Mononuclear cell (primary cell): ENCODE data around the gene NCAM2. TPM values are rescaled to one million over a fixed set of nuclear protein-coding genes. Genes with fewer than 3 reads are reported as not detected.

Source experiments
- H3K27me3 ChIP-seq: 2 replicates; pipeline ENCODE4 v1.6.0; 2011; ENCODE audit warnings: low read length, control low read depth; ENCODE audit not compliant: insufficient read depth
- H3K4me1 ChIP-seq: 2 replicates; pipeline ENCODE4 v1.5.1; 2011; ENCODE audit warnings: mild to moderate bottlenecking, low read length, control low read depth; ENCODE audit not compliant: insufficient read depth
- H3K4me3 ChIP-seq: 2 replicates; pipeline ENCODE4 v1.5.1; 2011; ENCODE audit warnings: mild to moderate bottlenecking, low read length, moderate library complexity
- H3K9me3 ChIP-seq: 2 replicates; pipeline ENCODE4 v1.5.1; 2011; ENCODE audit warnings: low read depth, mild to moderate bottlenecking, control low read depth, low read length
- total RNA-seq: library from RNA; depleted of rRNA; stranded (reverse); fragments of >200 nt; gene quantifications from one replicate; pipeline ENCODE4 v1.2.3, GENCODE V29; 2012

NCAM2 gene
- total RNA-seq, 1 donor: 0.10 TPM

- H3K9me3 ChIP-seq: no peaks in the 10 kb centered on the region
- H3K4me3 ChIP-seq: no peak overlapping the region
- no peaks in the 10 kb centered on the region for H3K27me3 ChIP-seq
- H3K4me1 ChIP-seq: no peaks in the 10 kb centered on the region
These were observed 234.8 kb downstream of the NCAM2 start for GRCh38 chr21:21233051-21233450.

- no peak overlapping the region for H3K4me3 ChIP-seq
- no peaks in the 10 kb centered on the region for H3K27me3 ChIP-seq
- H3K9me3 ChIP-seq: no peaks in the 10 kb centered on the region
- H3K4me1 ChIP-seq: no peaks in the 10 kb centered on the region
These were observed 238.8 kb downstream of the NCAM2 start for GRCh38 chr21:21236996-21237395.

DNA sequence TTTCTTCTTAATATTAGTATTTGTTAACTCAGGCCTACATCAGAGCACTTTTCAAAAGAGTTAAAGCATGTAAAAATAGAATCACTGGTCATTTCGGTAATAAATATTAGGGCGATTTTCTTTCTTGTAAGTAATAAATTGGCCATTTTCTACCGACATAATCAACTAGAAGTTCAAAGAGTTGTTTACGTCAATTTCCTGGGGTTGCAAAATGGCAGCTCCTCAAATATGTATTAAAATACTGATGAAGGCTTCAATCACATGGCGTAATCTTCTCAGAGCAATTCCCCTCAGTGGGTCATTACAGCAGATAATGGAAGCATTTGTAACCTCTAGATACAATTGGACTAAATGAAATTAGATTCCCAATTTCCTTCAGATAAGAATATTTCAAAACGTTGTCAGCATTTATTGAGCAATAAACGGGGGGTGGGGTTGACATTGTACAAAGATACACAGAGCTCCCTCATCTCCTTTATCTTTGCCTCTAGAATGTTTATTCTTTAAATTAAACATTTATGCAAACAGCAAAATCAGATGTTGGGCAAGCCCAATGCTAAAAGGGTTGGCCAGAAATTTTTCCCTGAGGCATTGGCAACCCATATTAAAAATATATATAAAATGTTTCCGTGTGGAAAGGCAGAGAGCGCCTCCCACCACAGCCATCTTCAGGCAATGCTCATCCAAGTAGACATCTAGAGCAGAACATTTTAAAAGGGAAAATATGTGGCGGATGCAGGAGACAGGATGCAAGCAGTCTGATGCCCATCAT lies 240.6 kb downstream of the NCAM2 start:
- Histone ChIP-seq H3K4me3 (no peak overlapping the region), H3K27me3 (no peaks in the 10 kb centered on the region), H3K4me1 (no peaks in the 10 kb centered on the region), H3K9me3 (no peaks in the 10 kb centered on the region)

GRCh38 chr21:21241391-21241790 lies 243.2 kb downstream of the NCAM2 start:
- Histone ChIP-seq H3K4me1 (no peaks in the 10 kb centered on the region), H3K27me3 (no peaks in the 10 kb centered on the region), H3K9me3 (peaks cover 5% of the 10 kb centered on the region), H3K4me3 (no peak overlapping the region)

- H3K27me3 ChIP-seq: no peaks in the 10 kb centered on the region
- H3K4me3 ChIP-seq: no peak overlapping the region
- H3K9me3 ChIP-seq: peaks cover 5% of the 10 kb centered on the region
- H3K4me1 ChIP-seq: no peaks in the 10 kb centered on the region
These were observed 247.8 kb downstream of the NCAM2 start for GRCh38 chr21:21246007-21246406.

GRCh38 chr21:21247424-21247823 lies 249.2 kb downstream of the NCAM2 start:
- no peak overlapping the region for H3K4me3 ChIP-seq
- peaks cover 5% of the 10 kb centered on the region for H3K9me3 ChIP-seq

DNA sequence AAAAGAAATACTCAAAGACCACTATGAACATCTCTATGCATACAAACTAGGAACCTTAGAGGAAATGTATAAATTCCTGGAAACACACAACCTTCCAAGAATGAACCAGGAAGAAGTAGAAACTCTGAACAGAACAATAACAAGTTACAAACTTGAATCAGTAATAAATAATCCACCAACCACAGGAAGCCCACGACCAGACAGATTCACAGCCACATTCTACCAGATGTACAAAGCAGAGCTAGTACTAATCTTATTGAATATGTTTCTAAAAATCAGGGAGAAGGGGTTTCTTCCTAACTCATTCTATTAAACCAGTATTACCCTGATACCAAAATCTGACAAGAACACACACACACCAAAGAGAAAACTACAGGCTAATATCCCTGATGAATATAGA lies 263.8 kb downstream of the NCAM2 start:
- no peaks in the 10 kb centered on the region for H3K27me3 ChIP-seq
- no peaks in the 10 kb centered on the region for H3K4me1 ChIP-seq
- H3K9me3 ChIP-seq: no peaks in the 10 kb centered on the region
- H3K4me3 ChIP-seq: no peak overlapping the region

More at GRCh38 chr21:21247424-21247823, 249.2 kb downstream of the NCAM2 start:
- Histone ChIP-seq H3K27me3 (no peaks in the 10 kb centered on the region), H3K4me1 (no peaks in the 10 kb centered on the region)

GRCh38 chr21:21268061-21268471 lies 269.9 kb downstream of the NCAM2 start:
- no peaks in the 10 kb centered on the region for H3K4me1 ChIP-seq

DNA sequence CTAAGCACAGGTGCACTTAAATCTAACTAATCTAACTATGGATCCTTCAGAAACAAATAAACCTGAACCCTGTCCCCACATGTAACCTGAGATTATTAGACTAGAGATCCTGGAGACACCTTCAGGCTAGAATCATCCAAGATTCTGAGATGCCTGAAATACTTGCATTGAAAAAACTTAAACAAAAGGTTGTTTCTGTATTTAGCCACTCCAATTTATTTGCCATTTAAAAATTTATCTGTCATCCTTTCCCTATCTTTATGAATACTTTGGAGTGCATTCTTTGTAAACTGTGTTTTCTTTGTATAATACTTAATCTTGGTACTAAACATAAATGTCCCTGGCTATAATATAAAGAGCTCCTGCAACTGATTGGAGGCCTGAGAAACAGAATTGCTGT lies 270.7 kb downstream of the NCAM2 start:
- H3K4me1 ChIP-seq: no peaks in the 10 kb centered on the region
- H3K9me3 ChIP-seq: no peaks in the 10 kb centered on the region
- H3K4me3 ChIP-seq: no peak overlapping the region
- H3K27me3 ChIP-seq: no peaks in the 10 kb centered on the region

More at GRCh38 chr21:21268061-21268471, 269.9 kb downstream of the NCAM2 start:
- Histone ChIP-seq H3K4me3 (no peak overlapping the region), H3K9me3 (no peaks in the 10 kb centered on the region), H3K27me3 (no peaks in the 10 kb centered on the region)

GRCh38 chr21:21279193-21279901 lies 281.1 kb downstream of the NCAM2 start:
- no peak overlapping the region for H3K4me3 ChIP-seq
- no peaks in the 10 kb centered on the region for H3K9me3 ChIP-seq
- no peaks in the 10 kb centered on the region for H3K4me1 ChIP-seq
- no peaks in the 10 kb centered on the region for H3K27me3 ChIP-seq

DNA sequence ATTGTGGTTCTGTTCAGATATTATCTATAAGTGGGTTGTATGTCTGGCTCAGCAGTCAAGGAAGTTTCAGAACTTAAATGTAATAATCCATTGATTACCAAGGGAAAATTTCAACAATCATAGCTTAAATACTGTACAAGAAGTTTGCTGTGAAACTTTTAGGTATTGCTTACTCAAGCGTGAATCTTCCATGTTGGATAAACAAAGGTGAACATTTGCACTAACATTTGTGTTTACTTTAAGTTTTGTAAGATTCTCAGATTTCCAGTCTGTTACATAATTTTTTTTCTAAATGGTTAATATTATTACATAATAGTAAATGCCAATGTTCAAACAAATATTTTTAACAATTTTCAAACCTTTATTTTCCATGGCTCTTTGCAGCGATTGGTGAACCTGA lies 285.6 kb downstream of the NCAM2 start:
- no peak overlapping the region for H3K4me3 ChIP-seq
- no peaks in the 10 kb centered on the region for H3K4me1 ChIP-seq
- H3K9me3 ChIP-seq: no peaks in the 10 kb centered on the region
- no peaks in the 10 kb centered on the region for H3K27me3 ChIP-seq

- Histone ChIP-seq H3K4me3 (no peak overlapping the region), H3K27me3 (no peaks in the 10 kb centered on the region), H3K4me1 (no peaks in the 10 kb centered on the region), H3K9me3 (no peaks in the 10 kb centered on the region)
These were observed 288.1 kb downstream of the NCAM2 start for GRCh38 chr21:21286170-21286798.

DNA sequence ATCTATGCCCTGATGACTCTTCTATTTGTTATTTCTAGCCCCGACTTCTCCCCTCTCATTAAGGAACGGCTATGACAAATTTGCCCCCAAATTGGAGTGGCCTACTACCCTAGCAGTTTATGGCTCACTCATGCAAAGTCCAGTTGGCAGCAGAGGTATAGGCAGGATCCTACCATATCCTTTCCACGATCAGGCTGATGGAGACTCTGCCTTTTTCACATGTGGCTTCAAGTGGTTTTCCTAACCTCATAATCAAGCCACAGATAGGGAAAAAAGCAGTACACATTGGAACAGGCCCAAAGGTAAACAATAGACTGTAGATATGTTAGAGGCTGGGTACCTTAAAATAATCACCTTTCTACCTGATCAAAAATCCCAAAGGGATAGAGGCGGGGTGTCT lies 292.5 kb downstream of the NCAM2 start:
- Histone ChIP-seq H3K4me3 (no peak overlapping the region), H3K27me3 (no peaks in the 10 kb centered on the region), H3K9me3 (no peaks in the 10 kb centered on the region), H3K4me1 (no peaks in the 10 kb centered on the region)

GRCh38 chr21:21291883-21292569 lies 293.8 kb downstream of the NCAM2 start:
- H3K9me3 ChIP-seq: no peaks in the 10 kb centered on the region
- H3K27me3 ChIP-seq: no peaks in the 10 kb centered on the region
- no peaks in the 10 kb centered on the region for H3K4me1 ChIP-seq
- H3K4me3 ChIP-seq: no peak overlapping the region

GRCh38 chr21:21295303-21295702 lies 297.1 kb downstream of the NCAM2 start:
- no peaks in the 10 kb centered on the region for H3K4me1 ChIP-seq
- no peak overlapping the region for H3K4me3 ChIP-seq
- H3K9me3 ChIP-seq: no peaks in the 10 kb centered on the region
- H3K27me3 ChIP-seq: no peaks in the 10 kb centered on the region
